ENCODE data around the gene LRRK1.

Gene LRRK1

GRCh38 chr15:101118116-101118515 is 199.0 kb downstream of the LRRK1 start:
- DNase-seq, result no peak

GRCh38 chr15:101118615-101119014 is 199.5 kb downstream of the LRRK1 start:
- DNase-seq, result no peak

GRCh38 chr15:101119181-101119580 is 200.0 kb downstream of the LRRK1 start:
- DNase-seq, result no peak

All from activated CD4-positive, alpha-beta T cell treated with anti-CD3 and anti-CD28 coated beads, Interleukin-2, amount 50 U/mL, for 16 hours (primary cell).